Frontal cortex (tissue), 4 donors: Measurements from ENCODE around the gene KAZN. TPM values are rescaled to one million over a fixed set of nuclear protein-coding genes. Genes with fewer than 3 reads are reported as not detected.
A peak's percentile ranks its signal among the peaks of the same experiment; 100 is the strongest.

Experiments used
- DNase-seq, 2 donors: peaks; one replicate each; pipeline ENCODE4 v3.0.0; 2012; ENCODE audit warnings: low spot score in 2 of 2
- FAIRE-seq: peaks from 2 replicates; lab custom pipeline; 2012; peaks lifted over from hg19 to GRCh38; lab: Jason Lieb, UNC
- total RNA-seq: library from RNA; depleted of rRNA; stranded (reverse); fragments of >200 nt; gene quantifications from one replicate; pipeline ENCODE4 v1.2.3, GENCODE V29; 2014
- donor health status: control.
- donor health status: control.
- donor health status: control.

KAZN gene
- total RNA-seq, 1 donor from 2014 or later, result 17.1 TPM

- FAIRE-seq (no peak), DNase-seq (no peak)
Measured at GRCh38 chr1:14912839-14913481, 314.5 kb downstream of the KAZN start.

GRCh38 chr1:14913482-14914177 is 315.1 kb downstream of the KAZN start:
- FAIRE-seq (no peak), DNase-seq (no peak)

- no peak for DNase-seq
- no peak for FAIRE-seq
Measured at GRCh38 chr1:14914351-14914988, 316.0 kb downstream of the KAZN start.

- peak in 1 of 2 donors; percentile 64 for DNase-seq
- FAIRE-seq, result no peak
Measured at GRCh38 chr1:14915356-14916054, 317.0 kb downstream of the KAZN start.

GRCh38 chr1:14919289-14919688 is 320.8 kb downstream of the KAZN start:
- FAIRE-seq (no peak), DNase-seq (no peak)

GRCh38 chr1:14919751-14920150 is 321.3 kb downstream of the KAZN start:
- DNase-seq (no peak), FAIRE-seq (no peak)

- DNase-seq (no peak), FAIRE-seq (no peak)
Measured at GRCh38 chr1:14921057-14921456, 322.6 kb downstream of the KAZN start.

GRCh38 chr1:14922942-14923726 is 324.6 kb downstream of the KAZN start:
- DNase-seq (no peak), FAIRE-seq (no peak)

GRCh38 chr1:14923727-14924452 is 325.4 kb downstream of the KAZN start:
- DNase-seq (peak; percentile 94), FAIRE-seq (no peak)

- no peak for FAIRE-seq
Measured at GRCh38 chr1:14924455-14925331, 326.2 kb downstream of the KAZN start.

GRCh38 chr1:14925336-14926136 is 327.1 kb downstream of the KAZN start:
- FAIRE-seq, result no peak
- no peak for DNase-seq

More at GRCh38 chr1:14924455-14925331, 326.2 kb downstream of the KAZN start:
- DNase-seq, result peak; percentile 78 to 90

GRCh38 chr1:14926229-14926628 is 327.7 kb downstream of the KAZN start:
- no peak for DNase-seq
- FAIRE-seq, result no peak

- FAIRE-seq, result no peak
- DNase-seq, result no peak
Measured at GRCh38 chr1:14926818-14927575, 328.5 kb downstream of the KAZN start.

- DNase-seq (no peak), FAIRE-seq (no peak)
Measured at GRCh38 chr1:14928412-14928811, 329.9 kb downstream of the KAZN start.

- FAIRE-seq (no peak), DNase-seq (no peak)
Measured at GRCh38 chr1:14928886-14929546, 330.5 kb downstream of the KAZN start.
